Transverse colon (tissue), 4 donors: ENCODE results near the gene USP20. TPM values are rescaled to one million over a fixed set of nuclear protein-coding genes. Genes with fewer than 3 reads are reported as not detected.

Experiments
- DNase-seq: peaks from one replicate; pipeline ENCODE4 v3.0.0-alpha.2; 2019
- H3K27ac ChIP-seq, 4 donors: fragments of 200-600 bp; sonication (generic); 2 replicates each; pipeline ENCODE4 v1.5.1; 2016 to 2018; ENCODE audit warnings: inconsistent platforms in 4 of 4
- H3K27me3 ChIP-seq: fragments of 200-600 bp; sonication (generic); 2 replicates; pipeline ENCODE4 v1.5.1; 2017; ENCODE audit warnings: inconsistent platforms
- H3K36me3 ChIP-seq, 4 donors: fragments of 200-600 bp; sonication (generic); 2 replicates each; pipeline ENCODE4 v1.5.1; 2017 to 2019; ENCODE audit warnings: inconsistent platforms in 4 of 4
- H3K4me1 ChIP-seq, 4 donors: fragments of 200-600 bp; sonication (generic); 2 replicates each; pipeline ENCODE4 v1.5.1; 2017 to 2020; ENCODE audit warnings: inconsistent platforms in 4 of 4
- H3K4me3 ChIP-seq, 4 donors: fragments of 200-600 bp; sonication (generic); 1 replicate in 1 of 4; 2 replicates in 3 of 4; pipeline versions ENCODE4 v1.5.1 to v1.6.1; 2017 to 2019; ENCODE audit warnings: inconsistent platforms in 4 of 4
- H3K9me3 ChIP-seq, 2 donors: fragments of 200-600 bp; sonication (generic); 2 replicates each; pipeline ENCODE4 v1.5.1; 2017 to 2019; ENCODE audit warnings: inconsistent platforms in 2 of 2
- CTCF ChIP-seq, 5 experiments: fragments of 200-600 bp in 3 of 5; fragments of 450-650 bp in 2 of 5; sonication (generic) in 3 of 5; IDR thresholded peaks; 1 replicate in 2 of 5; 2 replicates in 3 of 5; pipeline ENCODE4 v1.5.1; 2016 to 2017; ENCODE audit warnings: antibody characterized with exemption in 5 of 5, inconsistent platforms in 3 of 5, mild to moderate bottlenecking in 2 of 5, moderate library complexity in 1 of 5
- EP300 ChIP-seq: sonication (generic); formaldehyde crosslinking; IDR thresholded peaks from one replicate; pipeline ENCODE4 v1.6.1; 2017; ENCODE audit warnings: antibody characterized with exemption, low read depth
- POLR2A ChIP-seq: fragments of 450-650 bp; IDR thresholded peaks from one replicate; pipeline ENCODE4 v1.6.1; 2016; ENCODE audit warnings: antibody characterized with exemption, mild to moderate bottlenecking, moderate library complexity
- POLR2AphosphoS5 ChIP-seq, 3 donors: sonication (generic); formaldehyde crosslinking; IDR thresholded peaks; one replicate each; pipeline ENCODE4 v1.6.1; 2016; ENCODE audit warnings: antibody characterized with exemption in 3 of 3
- WGBS, 2 donors: methylation state at CpG; one replicate each; pipeline ENCODE4 v1.1.5; 2018; ENCODE audit warnings: low coverage in 1 of 2; 5-methylcytosine and 5-hydroxymethylcytosine counted together
- in situ Hi-C, 4 donors: fragments of 200-750 bp; cut with MboI; loops; one replicate each; pipeline versions ENCODE4 v1.15.0 to v1.15.1; 2017; ENCODE audit warnings: low sequenced_read_pairs in 3 of 4, low pct_ligation_motif_present in 1 of 4, low pct_unique_long_range_greater_than_20kb in 1 of 4
- intact Hi-C: fragments of 100-400 bp; cut with DNase I; formaldehyde crosslinking; loops from one replicate; pipeline ENCODE4 v1.15.1; 2023; ENCODE audit warnings: low total_unique reads
- total RNA-seq, 4 donors: library from RNA; depleted of rRNA; stranded (reverse); fragments of >200 nt; gene quantifications; one replicate each; pipeline ENCODE4 v1.1.0, GENCODE V29; 2016

Gene USP20
- total RNA-seq, 4 donors from 2014 or later = 18.3 to 40.0 (median 25.3) TPM

DNA sequence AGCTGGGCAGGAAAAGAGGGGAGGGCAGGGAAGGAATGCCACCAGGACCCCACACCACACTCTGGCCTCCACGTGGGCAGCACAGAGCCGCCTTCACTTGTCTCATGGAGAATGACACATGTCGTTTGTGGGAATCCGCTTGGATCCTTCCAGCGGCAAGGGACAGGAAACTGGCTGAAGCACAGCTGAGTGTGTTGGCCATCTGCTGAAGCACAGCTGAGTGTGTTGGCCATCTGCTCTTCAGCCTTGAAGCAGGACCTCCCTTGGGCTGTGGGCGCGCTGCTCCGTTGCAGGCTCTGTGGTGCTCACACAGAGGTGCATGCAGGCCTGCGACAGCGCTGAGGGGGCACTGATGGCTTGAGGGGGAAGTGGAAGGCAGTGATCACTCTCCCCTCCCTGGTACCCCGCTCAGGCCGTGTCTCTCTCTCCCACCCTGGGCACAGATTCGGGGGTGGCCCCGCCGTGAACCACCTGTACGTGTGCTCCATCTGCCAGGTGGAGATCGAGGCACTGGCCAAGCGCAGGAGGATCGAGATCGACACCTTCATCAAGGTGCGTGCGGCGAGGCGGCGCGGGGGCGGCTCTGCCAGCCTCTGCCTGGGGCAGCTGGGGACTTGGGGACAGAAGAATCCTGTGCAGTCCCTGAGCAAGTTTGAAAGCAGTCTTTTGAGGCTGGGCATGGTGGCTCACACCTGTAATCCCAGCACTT lies 40.6 kb downstream of the USP20 start:
- Histone ChIP-seq H3K4me1 (no peaks in the 10 kb centered on the region), H3K27me3 (no peaks in the 10 kb centered on the region), H3K27ac (no peak overlapping the region), H3K4me3 (no peak overlapping the region), H3K36me3 (peaks cover 0 to 12% (median 5%) of the 10 kb centered on the region in 4 donors), H3K9me3 (no peaks in the 10 kb centered on the region)
- intact Hi-C loops (loop anchor here (10.0 kb wide), 1 partner anchor 459 kb away; no protein-coding TSS in a partner anchor), in situ Hi-C loops (loop anchor here in 3 of 4 donors (25.0 kb wide), 2 partner anchors 161 to 361 kb away; partner anchors contain the start of gene FNBP1 (in 2 of the 3))
- TF ChIP-seq POLR2AphosphoS5 (IDR thresholded peaks at IDR 0.05) = no peak
- no peak for TF ChIP-seq POLR2A
- no peak for TF ChIP-seq CTCF (IDR thresholded peaks at IDR 0.05)
- no peak for TF ChIP-seq EP300
- DNase-seq = no peak
- 90% methylated on average over 27 of the region's 27 CpGs; no CpG with 5 or more reads in 1 of the 2 donors for WGBS, 2 donors

DNA sequence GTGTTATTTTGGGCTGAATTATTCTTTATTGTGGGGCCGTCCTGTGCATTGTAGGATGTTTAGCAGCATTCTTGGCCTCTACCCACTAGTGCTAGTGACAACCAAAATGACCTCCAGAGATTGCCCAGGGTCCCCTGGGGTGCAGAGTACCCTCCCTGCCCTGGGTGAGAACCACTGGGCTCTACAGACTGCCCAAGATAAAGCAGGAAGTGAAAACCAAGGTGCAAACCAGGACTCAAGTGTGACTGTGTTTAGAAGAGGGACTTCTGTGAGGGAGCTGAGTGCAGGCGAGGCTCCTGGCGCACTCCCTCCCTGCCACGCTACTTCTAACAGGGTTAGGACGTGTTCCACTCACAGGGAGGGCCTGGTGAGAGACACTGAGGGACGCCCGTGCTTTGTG lies 41.6 kb downstream of the USP20 start:
- Histone ChIP-seq H3K36me3 (peaks cover 0 to 12% (median 5%) of the 10 kb centered on the region in 4 donors), H3K4me1 (peaks cover 0 to 6% (median 0%) of the 10 kb centered on the region in 4 donors), H3K27ac (no peak overlapping the region), H3K27me3 (no peaks in the 10 kb centered on the region), H3K9me3 (no peaks in the 10 kb centered on the region), H3K4me3 (no peak overlapping the region)
- no peak for DNase-seq
- in situ Hi-C loops (loop anchor here in 3 of 4 donors (25.0 kb wide), 2 partner anchors 160 to 360 kb away; partner anchors contain the start of gene FNBP1 (in 2 of the 3)), intact Hi-C loops (loop anchor here (10.0 kb wide), 1 partner anchor 458 kb away; no protein-coding TSS in a partner anchor)
- 87% methylated on average over 7 of the region's 7 CpGs; no CpG with 5 or more reads in 1 of the 2 donors for WGBS, 2 donors
- TF ChIP-seq POLR2AphosphoS5 (IDR thresholded peaks at IDR 0.05) (no peak), POLR2A (no peak), CTCF (IDR thresholded peaks at IDR 0.05) (no peak), EP300 (no peak)

- peaks cover 0 to 12% (median 5%) of the 10 kb centered on the region in 4 donors for H3K36me3 ChIP-seq
- DNase-seq = no peak
- no peaks in the 10 kb centered on the region for H3K9me3 ChIP-seq
- intact Hi-C loops (loop anchor here (10.0 kb wide), 1 partner anchor 457 kb away; no protein-coding TSS in a partner anchor), in situ Hi-C loops (loop anchor here in 3 of 4 donors (25.0 kb wide), 2 partner anchors 159 to 359 kb away; partner anchors contain the start of gene FNBP1 (in 2 of the 3))
- no peaks in the 10 kb centered on the region for H3K27me3 ChIP-seq
- H3K4me3 ChIP-seq = no peak overlapping the region
- peaks cover 0 to 6% (median 0%) of the 10 kb centered on the region in 4 donors for H3K4me1 ChIP-seq
- WGBS, 2 donors = 96% methylated on average over 11 of the region's 11 CpGs; no CpG with 5 or more reads in 1 of the 2 donors
- no peak overlapping the region for H3K27ac ChIP-seq
- TF ChIP-seq POLR2AphosphoS5 (IDR thresholded peaks at IDR 0.05) = no peak
- no peak for TF ChIP-seq POLR2A
- TF ChIP-seq CTCF (IDR thresholded peaks at IDR 0.05) = no peak
- no peak for TF ChIP-seq EP300
Measured at GRCh38 chr9:129878291-129878690, 43.0 kb downstream of the USP20 start.

- H3K9me3 ChIP-seq = no peaks in the 10 kb centered on the region
- peaks cover 6 to 13% (median 7%) of the 10 kb centered on the region in 4 donors for H3K4me1 ChIP-seq
- WGBS, 2 donors = 77% methylated on average over 12 of the region's 17 CpGs; no CpG with 5 or more reads in 1 of the 2 donors
- in situ Hi-C loops (loop anchor here in 3 of 4 donors (25.0 kb wide), 2 partner anchors 158 to 358 kb away; partner anchors contain the start of gene FNBP1 (in 2 of the 3)), intact Hi-C loops (loop anchor here (10.0 kb wide), 1 partner anchor 456 kb away; no protein-coding TSS in a partner anchor)
- H3K36me3 ChIP-seq = peaks cover 0 to 9% (median 2%) of the 10 kb centered on the region in 4 donors
- no peaks in the 10 kb centered on the region for H3K27me3 ChIP-seq
- DNase-seq = no peak
- H3K27ac ChIP-seq = no peak overlapping the region
- H3K4me3 ChIP-seq = no peak overlapping the region
- no peak for TF ChIP-seq POLR2AphosphoS5 (IDR thresholded peaks at IDR 0.05)
- no peak for TF ChIP-seq CTCF (IDR thresholded peaks at IDR 0.05)
- no peak for TF ChIP-seq POLR2A
- TF ChIP-seq EP300 = no peak
Measured at GRCh38 chr9:129879103-129879699, 43.9 kb downstream of the USP20 start.
